SK-N-MC (cell line): Measurements from ENCODE around the gene BRIP1.
"Not testable (repeated sequence)": the region's sequence is repeated elsewhere in the genome, so short reads cannot be mapped to it uniquely, and the experiment has no call there.

Source experiments
- EZH2 ChIP-seq: fragments of 200-600 bp; sonication (generic); IDR thresholded peaks from one replicate; pipeline ENCODE4 v1.6.1; 2017; ENCODE audit warnings: antibody characterized with exemption
- POLR2AphosphoS5 ChIP-seq: IDR thresholded peaks from 2 replicates; pipeline ENCODE4 v1.6.1; 2012; ENCODE audit warnings: mild to moderate bottlenecking, low read depth, low read length, borderline replicate concordance

DNA sequence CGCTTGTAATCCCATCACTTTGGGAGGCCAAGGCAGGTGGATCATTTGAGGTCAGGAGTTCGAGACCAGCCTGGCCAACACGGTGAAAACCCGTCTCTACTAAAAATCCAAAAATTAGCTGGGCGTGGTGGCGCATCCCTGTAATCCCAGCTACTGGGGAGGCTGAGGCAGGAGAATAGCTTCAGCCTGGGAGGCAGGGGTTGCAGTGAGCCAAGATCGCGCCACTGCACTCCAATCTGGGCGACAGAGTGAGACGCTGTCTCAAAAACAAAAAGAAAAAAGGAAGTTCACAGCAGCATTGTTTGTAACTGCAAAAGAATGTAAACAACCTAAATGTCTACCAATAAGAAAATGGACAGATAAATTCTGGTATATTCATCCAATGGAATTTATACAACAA is 2.9 kb downstream of the BRIP1 start:
- not testable (repeated sequence) for TF ChIP-seq EZH2, POLR2AphosphoS5
